SK-N-SH (cell line): ENCODE measurements around the gene PRDX1.

ENCODE experiments used
- EP300 ChIP-seq, 2 experiments: IDR thresholded peaks; 2 replicates each; pipeline versions ENCODE4 v1.4.0 to v1.6.1; 2012; ENCODE audit warnings: borderline replicate concordance in 1 of 2, low read depth in 1 of 2, low read length in 1 of 2
- FOSL2 ChIP-seq: IDR thresholded peaks from 2 replicates; pipeline ENCODE4 v1.4.0; 2012; ENCODE audit warnings: low read depth, mild to moderate bottlenecking, moderate library complexity, borderline replicate concordance
- FOXM1 ChIP-seq: IDR thresholded peaks from 2 replicates; pipeline ENCODE4 v1.4.0; 2012; ENCODE audit warnings: low read depth, mild to moderate bottlenecking
- GABPA ChIP-seq: IDR thresholded peaks from 2 replicates; pipeline ENCODE4 v1.4.0; 2012; ENCODE audit warnings: low read depth, mild to moderate bottlenecking
- NRF1 ChIP-seq: IDR thresholded peaks from 2 replicates; pipeline ENCODE4 v1.6.1; 2012; ENCODE audit warnings: low read depth, mild to moderate bottlenecking, low read length
- RAD21 ChIP-seq: IDR thresholded peaks from 2 replicates; pipeline ENCODE4 v1.6.1; 2012; ENCODE audit warnings: mild to moderate bottlenecking, low read length
- SMC3 ChIP-seq: IDR thresholded peaks from 2 replicates; pipeline ENCODE4 v1.6.1; 2012; ENCODE audit warnings: low read depth, low read length, improper control_type of control experiment
- TAF1 ChIP-seq: IDR thresholded peaks from 2 replicates; pipeline ENCODE4 v1.6.1; 2012; ENCODE audit warnings: low read depth, mild to moderate bottlenecking, low read length, moderate library complexity, borderline replicate concordance
- TCF12 ChIP-seq: IDR thresholded peaks from 2 replicates; pipeline ENCODE4 v1.4.0; 2012
- TF ChIP-seq, protein P1 (sequence below): IDR thresholded peaks from 2 replicates; pipeline ENCODE4 v1.4.0; 2012; ENCODE audit warnings: low read depth
- TF ChIP-seq, protein P2 (sequence below): fragments of 200-600 bp; sonication (generic); IDR thresholded peaks from 2 replicates; pipeline ENCODE4 v1.6.1; 2017; ENCODE audit warnings: antibody characterized with exemption, mild to moderate bottlenecking, moderate library complexity
- TF ChIP-seq, protein P3 (sequence below): IDR thresholded peaks from 2 replicates; pipeline ENCODE4 v1.4.0; 2012; ENCODE audit warnings: low read depth, borderline replicate concordance
- TF ChIP-seq, protein P4 (sequence below): fragments of 150-350 bp; IDR thresholded peaks from 2 replicates; pipeline ENCODE4 v1.6.1; 2017; ENCODE audit warnings: antibody characterized with exemption, low read length, low read depth, borderline replicate concordance

DNA sequence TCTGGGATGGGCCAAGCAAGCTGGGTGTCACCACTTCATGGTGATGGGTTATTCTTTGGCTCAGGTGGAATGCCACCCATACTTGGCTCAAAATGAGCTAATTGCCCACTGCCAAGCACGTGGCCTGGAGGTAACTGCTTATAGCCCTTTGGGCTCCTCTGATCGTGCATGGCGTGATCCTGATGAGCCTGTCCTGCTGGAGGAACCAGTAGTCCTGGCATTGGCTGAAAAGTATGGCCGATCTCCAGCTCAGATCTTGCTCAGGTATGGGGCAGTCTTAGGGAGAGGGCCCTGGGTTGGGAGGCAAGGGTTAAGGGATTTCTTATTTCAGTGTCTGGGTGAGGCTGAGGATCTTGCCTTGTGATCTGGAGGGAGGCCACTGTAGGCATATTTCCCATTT lies 46.7 kb upstream of the PRDX1 start:
- no peak for TF ChIP-seq FOSL2
- TF ChIP-seq, protein P1, sequence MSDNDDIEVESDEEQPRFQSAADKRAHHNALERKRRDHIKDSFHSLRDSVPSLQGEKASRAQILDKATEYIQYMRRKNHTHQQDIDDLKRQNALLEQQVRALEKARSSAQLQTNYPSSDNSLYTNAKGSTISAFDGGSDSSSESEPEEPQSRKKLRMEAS: no peak
- TF ChIP-seq, protein P2, sequence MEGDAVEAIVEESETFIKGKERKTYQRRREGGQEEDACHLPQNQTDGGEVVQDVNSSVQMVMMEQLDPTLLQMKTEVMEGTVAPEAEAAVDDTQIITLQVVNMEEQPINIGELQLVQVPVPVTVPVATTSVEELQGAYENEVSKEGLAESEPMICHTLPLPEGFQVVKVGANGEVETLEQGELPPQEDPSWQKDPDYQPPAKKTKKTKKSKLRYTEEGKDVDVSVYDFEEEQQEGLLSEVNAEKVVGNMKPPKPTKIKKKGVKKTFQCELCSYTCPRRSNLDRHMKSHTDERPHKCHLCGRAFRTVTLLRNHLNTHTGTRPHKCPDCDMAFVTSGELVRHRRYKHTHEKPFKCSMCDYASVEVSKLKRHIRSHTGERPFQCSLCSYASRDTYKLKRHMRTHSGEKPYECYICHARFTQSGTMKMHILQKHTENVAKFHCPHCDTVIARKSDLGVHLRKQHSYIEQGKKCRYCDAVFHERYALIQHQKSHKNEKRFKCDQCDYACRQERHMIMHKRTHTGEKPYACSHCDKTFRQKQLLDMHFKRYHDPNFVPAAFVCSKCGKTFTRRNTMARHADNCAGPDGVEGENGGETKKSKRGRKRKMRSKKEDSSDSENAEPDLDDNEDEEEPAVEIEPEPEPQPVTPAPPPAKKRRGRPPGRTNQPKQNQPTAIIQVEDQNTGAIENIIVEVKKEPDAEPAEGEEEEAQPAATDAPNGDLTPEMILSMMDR: no peak
- TF ChIP-seq, protein P3, sequence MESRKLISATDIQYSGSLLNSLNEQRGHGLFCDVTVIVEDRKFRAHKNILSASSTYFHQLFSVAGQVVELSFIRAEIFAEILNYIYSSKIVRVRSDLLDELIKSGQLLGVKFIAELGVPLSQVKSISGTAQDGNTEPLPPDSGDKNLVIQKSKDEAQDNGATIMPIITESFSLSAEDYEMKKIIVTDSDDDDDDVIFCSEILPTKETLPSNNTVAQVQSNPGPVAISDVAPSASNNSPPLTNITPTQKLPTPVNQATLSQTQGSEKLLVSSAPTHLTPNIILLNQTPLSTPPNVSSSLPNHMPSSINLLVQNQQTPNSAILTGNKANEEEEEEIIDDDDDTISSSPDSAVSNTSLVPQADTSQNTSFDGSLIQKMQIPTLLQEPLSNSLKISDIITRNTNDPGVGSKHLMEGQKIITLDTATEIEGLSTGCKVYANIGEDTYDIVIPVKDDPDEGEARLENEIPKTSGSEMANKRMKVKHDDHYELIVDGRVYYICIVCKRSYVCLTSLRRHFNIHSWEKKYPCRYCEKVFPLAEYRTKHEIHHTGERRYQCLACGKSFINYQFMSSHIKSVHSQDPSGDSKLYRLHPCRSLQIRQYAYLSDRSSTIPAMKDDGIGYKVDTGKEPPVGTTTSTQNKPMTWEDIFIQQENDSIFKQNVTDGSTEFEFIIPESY: no peak
- TF ChIP-seq, protein P4, sequence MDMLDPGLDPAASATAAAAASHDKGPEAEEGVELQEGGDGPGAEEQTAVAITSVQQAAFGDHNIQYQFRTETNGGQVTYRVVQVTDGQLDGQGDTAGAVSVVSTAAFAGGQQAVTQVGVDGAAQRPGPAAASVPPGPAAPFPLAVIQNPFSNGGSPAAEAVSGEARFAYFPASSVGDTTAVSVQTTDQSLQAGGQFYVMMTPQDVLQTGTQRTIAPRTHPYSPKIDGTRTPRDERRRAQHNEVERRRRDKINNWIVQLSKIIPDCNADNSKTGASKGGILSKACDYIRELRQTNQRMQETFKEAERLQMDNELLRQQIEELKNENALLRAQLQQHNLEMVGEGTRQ: no peak
- no peak for TF ChIP-seq EP300 (IDR thresholded peaks at IDR 0.05; ENCODE audit: borderline replicate concordance in 1 of 2, low read depth in 1 of 2, low read length in 1 of 2)
- no peak for TF ChIP-seq TCF12
- no peak for TF ChIP-seq SMC3
- no peak for TF ChIP-seq FOXM1
- TF ChIP-seq NRF1: no peak
- no peak for TF ChIP-seq TAF1
- TF ChIP-seq RAD21: no peak
- no peak for TF ChIP-seq GABPA
